ENCODE results near the gene SAMD4A. TPM values are rescaled to one million over a fixed set of nuclear protein-coding genes. Genes with fewer than 3 reads are reported as not detected.

The SAMD4A gene, protein sequence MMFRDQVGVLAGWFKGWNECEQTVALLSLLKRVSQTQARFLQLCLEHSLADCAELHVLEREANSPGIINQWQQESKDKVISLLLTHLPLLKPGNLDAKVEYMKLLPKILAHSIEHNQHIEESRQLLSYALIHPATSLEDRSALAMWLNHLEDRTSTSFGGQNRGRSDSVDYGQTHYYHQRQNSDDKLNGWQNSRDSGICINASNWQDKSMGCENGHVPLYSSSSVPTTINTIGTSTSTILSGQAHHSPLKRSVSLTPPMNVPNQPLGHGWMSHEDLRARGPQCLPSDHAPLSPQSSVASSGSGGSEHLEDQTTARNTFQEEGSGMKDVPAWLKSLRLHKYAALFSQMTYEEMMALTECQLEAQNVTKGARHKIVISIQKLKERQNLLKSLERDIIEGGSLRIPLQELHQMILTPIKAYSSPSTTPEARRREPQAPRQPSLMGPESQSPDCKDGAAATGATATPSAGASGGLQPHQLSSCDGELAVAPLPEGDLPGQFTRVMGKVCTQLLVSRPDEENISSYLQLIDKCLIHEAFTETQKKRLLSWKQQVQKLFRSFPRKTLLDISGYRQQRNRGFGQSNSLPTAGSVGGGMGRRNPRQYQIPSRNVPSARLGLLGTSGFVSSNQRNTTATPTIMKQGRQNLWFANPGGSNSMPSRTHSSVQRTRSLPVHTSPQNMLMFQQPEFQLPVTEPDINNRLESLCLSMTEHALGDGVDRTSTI
- 10.5 TPM for polyA plus RNA-seq (2013, experiment 1 of 4)
- 6.6 TPM for polyA plus RNA-seq (2013, experiment 2 of 4)
- 5.3 TPM for polyA plus RNA-seq (2013, experiment 3 of 4)
- 5.3 TPM for polyA plus RNA-seq (2013, experiment 4 of 4)

DNA sequence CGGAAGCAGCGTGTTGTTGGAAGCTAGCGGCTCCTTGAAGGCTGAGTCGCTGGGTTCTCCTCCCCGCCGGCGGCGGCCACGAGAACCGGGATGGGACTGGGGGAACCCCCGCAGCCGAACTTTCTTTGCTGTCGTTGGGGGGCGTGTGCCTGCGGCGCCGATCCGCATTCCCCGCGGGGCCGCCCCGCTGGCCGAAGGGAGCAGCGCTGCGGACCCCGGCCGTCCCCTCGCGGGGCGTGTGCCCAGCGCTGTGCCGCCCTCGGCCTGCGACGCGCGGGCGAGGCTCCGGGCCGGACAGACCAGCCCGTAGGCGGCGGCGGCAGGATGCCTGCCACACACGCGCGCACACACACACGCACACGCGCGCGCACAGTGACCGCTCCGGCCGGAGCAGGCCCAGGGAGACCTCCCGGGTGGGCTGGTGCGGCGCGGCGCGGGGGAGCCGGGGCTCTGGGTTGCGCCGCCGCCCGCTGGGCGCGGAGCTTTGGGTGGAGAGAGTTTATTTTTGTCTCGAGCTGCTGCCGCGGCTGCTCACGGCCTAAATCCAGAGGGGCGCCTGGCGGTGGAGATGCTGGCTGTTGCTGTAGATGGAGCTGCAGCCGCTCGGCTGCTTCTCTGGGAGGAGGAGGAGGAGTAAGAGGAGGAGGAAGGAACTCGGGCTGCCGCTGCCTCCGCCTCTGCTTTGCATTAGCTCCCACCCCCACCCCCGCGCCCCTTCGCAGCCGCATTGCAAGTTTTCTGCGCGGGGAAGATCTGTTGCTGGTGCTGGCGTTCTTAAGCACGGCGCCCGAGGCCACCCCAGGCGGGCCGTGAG lies at the start of gene SAMD4A:
SAMD4A (plus strand) TSS at position 719 of the 814 bp plus-strand sequence. CDS start 789 bp downstream, outside the sequence.
- 0% methylated on average over 91 of the region's 91 CpGs for WGBS, 2 experiments
- Histone ChIP-seq H3K27ac (ENCODE audit: insufficient read depth, low read depth, low read length, poor library complexity, severe bottlenecking) (no peak within 1 kb of the TSS), H3K4me3 (ENCODE audit: insufficient read depth, low read depth, low read length) (peak within 1 kb of the TSS; percentile 66), H3K27me3 (ENCODE audit: control insufficient read depth, insufficient read depth, low read length, poor library complexity, severe bottlenecking) (peaks cover 67% of the 10 kb centered on the region), H3K9me3 (ENCODE audit: control insufficient read depth, low read length) (no peaks in the 10 kb centered on the region), H3K4me1 (ENCODE audit: control insufficient read depth, insufficient read depth, low read length) (peaks cover 11% of the 10 kb centered on the region), H3K36me3 (ENCODE audit: control insufficient read depth, insufficient read depth, low read length) (no peaks in the 10 kb centered on the region)

DNA sequence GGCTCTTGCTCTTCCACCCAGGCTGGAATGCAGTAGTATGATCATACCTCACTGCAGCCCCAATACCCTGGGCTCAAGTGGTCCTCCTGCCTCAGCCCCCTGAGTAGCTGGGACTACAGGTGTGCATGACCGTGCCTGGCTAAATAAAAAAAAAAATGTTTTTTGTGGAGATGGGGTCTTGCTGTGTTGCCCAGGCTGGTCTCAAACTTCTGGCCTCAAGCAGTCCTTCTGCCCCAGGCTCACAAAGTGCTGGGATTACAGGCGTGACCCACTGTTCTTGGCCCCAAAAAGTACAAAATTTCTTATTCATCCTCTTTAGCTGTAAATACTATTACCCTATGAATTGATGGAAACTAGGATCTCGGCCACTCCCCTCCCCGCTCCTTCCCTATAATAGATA lies 42.5 kb upstream of the SAMD4A start:
- Histone ChIP-seq H3K27me3 (ENCODE audit: control insufficient read depth, insufficient read depth, low read length, poor library complexity, severe bottlenecking) (no peaks in the 10 kb centered on the region), H3K36me3 (ENCODE audit: control insufficient read depth, insufficient read depth, low read length) (peaks cover 5% of the 10 kb centered on the region), H3K4me1 (ENCODE audit: control insufficient read depth, insufficient read depth, low read length) (no peaks in the 10 kb centered on the region), H3K4me3 (ENCODE audit: insufficient read depth, low read depth, low read length) (no peak overlapping the region), H3K9me3 (ENCODE audit: control insufficient read depth, low read length) (no peaks in the 10 kb centered on the region), H3K27ac (ENCODE audit: insufficient read depth, low read depth, low read length, poor library complexity, severe bottlenecking) (no peak overlapping the region)
- WGBS, 2 experiments = 94 to 97% methylated on average over 2 to 3 of the region's 4 CpGs

DNA sequence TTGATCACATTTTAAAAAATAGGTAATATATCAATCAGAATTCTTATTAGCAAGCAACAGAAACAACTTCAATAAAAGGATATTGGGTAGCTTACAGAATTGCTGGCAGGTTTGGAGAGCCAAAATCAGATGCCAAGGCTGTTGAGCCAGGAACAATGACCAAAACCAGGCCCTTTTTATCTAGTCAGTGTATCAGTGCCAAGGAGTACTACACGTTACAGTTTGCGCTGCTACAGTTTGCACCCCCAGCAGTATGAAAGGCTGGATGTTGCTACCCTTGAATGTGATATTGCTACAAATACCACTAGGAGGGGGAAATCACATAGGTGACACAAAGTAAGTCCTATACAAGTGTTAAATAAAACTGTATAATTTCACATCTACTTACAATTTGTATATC lies 38.0 kb upstream of the SAMD4A start:
- no peak overlapping the region for H3K27ac ChIP-seq (ENCODE audit: insufficient read depth, low read depth, low read length, poor library complexity, severe bottlenecking)
- no peak overlapping the region for H3K4me3 ChIP-seq (ENCODE audit: insufficient read depth, low read depth, low read length)
- H3K27me3 ChIP-seq (ENCODE audit: control insufficient read depth, insufficient read depth, low read length, poor library complexity, severe bottlenecking) = no peaks in the 10 kb centered on the region
- H3K36me3 ChIP-seq (ENCODE audit: control insufficient read depth, insufficient read depth, low read length) = peaks cover 5% of the 10 kb centered on the region
- H3K9me3 ChIP-seq (ENCODE audit: control insufficient read depth, low read length) = no peaks in the 10 kb centered on the region
- peaks cover 10% of the 10 kb centered on the region for H3K4me1 ChIP-seq (ENCODE audit: control insufficient read depth, insufficient read depth, low read length)
- WGBS, 2 experiments = 100% methylated on average over 2 of the region's 2 CpGs

DNA sequence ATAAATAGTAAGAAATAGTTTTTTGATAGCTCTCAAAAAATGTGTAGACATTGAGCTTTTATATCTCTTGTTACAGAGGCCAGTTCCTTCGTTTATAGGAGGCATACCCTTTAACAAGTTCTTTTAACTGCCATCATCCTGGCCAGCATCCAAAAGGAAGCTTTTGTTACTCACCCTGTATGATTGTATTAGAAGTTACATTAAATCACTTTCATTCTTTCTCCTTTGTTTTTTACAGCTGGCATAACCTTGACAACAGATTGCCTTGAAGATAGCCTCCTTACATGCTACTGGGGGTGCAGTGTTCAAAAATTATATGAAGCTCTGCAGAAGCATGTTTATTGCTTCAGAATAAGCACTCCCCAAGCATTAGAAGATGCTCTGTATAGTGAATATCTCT lies 37.1 kb upstream of the SAMD4A start:
- Histone ChIP-seq H3K27ac (ENCODE audit: insufficient read depth, low read depth, low read length, poor library complexity, severe bottlenecking) (no peak overlapping the region), H3K36me3 (ENCODE audit: control insufficient read depth, insufficient read depth, low read length) (peaks cover 4% of the 10 kb centered on the region), H3K4me3 (ENCODE audit: insufficient read depth, low read depth, low read length) (no peak overlapping the region), H3K4me1 (ENCODE audit: control insufficient read depth, insufficient read depth, low read length) (peaks cover 10% of the 10 kb centered on the region), H3K9me3 (ENCODE audit: control insufficient read depth, low read length) (no peaks in the 10 kb centered on the region), H3K27me3 (ENCODE audit: control insufficient read depth, insufficient read depth, low read length, poor library complexity, severe bottlenecking) (no peaks in the 10 kb centered on the region)
- WGBS, 2 experiments = 90 to 100% methylated on average over 1 of the region's 1 CpG

DNA sequence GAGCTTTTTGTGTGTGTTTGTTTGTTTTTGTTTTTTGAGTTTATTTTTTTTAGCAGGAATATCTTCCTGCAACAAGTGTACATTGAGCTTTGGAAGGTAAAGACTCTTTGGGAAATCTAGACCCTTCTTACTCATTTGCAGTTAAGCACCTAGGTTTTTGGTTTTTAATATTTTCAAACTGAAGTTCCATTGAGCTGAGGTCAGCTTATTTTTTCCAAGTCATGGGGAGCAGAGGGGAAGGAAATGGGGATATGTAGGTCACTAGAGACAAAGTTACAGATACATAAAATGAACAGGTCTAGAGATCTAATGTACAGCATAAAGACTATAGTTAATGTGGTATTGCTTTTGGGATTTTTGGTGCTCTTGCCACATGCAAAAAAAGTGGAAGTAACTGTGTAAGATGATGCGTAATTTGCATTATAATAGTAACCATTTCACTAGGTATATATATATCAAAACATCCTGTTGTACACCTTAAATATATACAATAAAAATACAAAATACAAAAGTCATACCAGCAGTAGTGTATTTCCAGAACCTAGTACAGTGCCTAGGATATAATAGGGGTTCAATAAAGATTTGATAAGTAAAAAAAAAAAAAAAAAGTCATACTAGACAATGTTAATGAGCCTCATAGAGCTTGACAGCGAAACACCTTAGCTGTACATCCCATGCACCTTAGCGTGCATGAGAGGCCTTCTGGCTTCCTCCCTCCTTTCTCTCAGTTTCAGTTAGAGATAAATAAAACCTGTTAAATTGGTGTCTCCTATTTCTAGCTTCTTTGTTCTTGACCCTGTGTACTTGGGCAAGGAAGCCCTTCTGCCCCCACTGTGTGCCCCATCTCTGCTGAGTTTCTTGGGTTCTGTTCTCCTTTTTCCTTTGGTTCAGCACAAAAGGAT lies 34.6 kb upstream of the SAMD4A start:
- H3K4me3 ChIP-seq (ENCODE audit: insufficient read depth, low read depth, low read length) = no peak overlapping the region
- H3K9me3 ChIP-seq (ENCODE audit: control insufficient read depth, low read length) = no peaks in the 10 kb centered on the region
- no peaks in the 10 kb centered on the region for H3K36me3 ChIP-seq (ENCODE audit: control insufficient read depth, insufficient read depth, low read length)
- peak overlapping the region; percentile 53 for H3K27ac ChIP-seq (ENCODE audit: insufficient read depth, low read depth, low read length, poor library complexity, severe bottlenecking)
- WGBS, 2 experiments = 95% methylated on average over 2 of the region's 3 CpGs
- H3K4me1 ChIP-seq (ENCODE audit: control insufficient read depth, insufficient read depth, low read length) = peaks cover 10% of the 10 kb centered on the region
- no peaks in the 10 kb centered on the region for H3K27me3 ChIP-seq (ENCODE audit: control insufficient read depth, insufficient read depth, low read length, poor library complexity, severe bottlenecking)

DNA sequence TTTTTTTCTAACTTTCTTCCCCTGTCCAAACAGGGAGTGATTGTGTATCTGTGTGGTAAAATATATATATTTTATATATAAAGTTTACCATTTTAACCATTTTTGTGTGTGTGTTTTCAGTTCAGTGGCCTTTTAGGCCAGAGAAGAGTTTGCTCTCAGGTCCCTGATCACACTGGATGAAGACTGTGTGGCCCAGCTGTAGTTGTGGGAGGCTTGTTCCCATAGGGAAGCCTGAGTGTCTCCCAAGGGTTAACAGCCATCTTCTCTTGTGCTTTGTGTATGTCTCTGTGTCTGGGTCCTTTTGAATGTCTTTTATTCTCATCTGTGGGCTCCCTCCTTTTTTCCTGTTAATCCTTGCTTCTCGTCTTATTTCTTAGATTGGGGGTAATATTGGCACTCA lies 33.8 kb upstream of the SAMD4A start:
- H3K27ac ChIP-seq (ENCODE audit: insufficient read depth, low read depth, low read length, poor library complexity, severe bottlenecking) = peak overlapping the region; percentile 53
- 0% methylated on average over 1 of the region's 1 CpG; no CpG with 5 or more reads in 1 of the 2 experiments for WGBS, 2 experiments
- H3K36me3 ChIP-seq (ENCODE audit: control insufficient read depth, insufficient read depth, low read length) = peaks cover 1% of the 10 kb centered on the region
- no peaks in the 10 kb centered on the region for H3K27me3 ChIP-seq (ENCODE audit: control insufficient read depth, insufficient read depth, low read length, poor library complexity, severe bottlenecking)
- H3K4me3 ChIP-seq (ENCODE audit: insufficient read depth, low read depth, low read length) = no peak overlapping the region
- H3K9me3 ChIP-seq (ENCODE audit: control insufficient read depth, low read length) = no peaks in the 10 kb centered on the region
- peaks cover 10% of the 10 kb centered on the region for H3K4me1 ChIP-seq (ENCODE audit: control insufficient read depth, insufficient read depth, low read length)

DNA sequence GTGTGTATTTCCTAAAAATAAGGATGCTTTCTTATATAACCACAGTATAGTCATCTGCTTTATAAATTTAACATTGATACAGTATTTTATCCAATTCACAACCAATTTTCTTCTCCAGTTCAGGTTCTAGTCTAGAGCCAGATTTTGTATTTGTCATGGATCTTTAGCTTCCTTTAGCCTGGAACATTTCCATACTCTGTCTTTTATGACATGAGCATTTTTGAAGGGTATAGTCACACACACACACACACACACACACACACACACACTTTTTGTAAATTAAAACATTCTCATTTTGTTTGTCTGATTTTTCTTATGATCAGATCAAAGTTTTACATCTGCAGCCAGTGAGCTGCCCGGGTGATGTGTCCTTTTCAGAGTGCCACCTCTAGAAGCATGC lies 31.8 kb upstream of the SAMD4A start:
- Histone ChIP-seq H3K9me3 (ENCODE audit: control insufficient read depth, low read length) (no peaks in the 10 kb centered on the region), H3K27me3 (ENCODE audit: control insufficient read depth, insufficient read depth, low read length, poor library complexity, severe bottlenecking) (no peaks in the 10 kb centered on the region), H3K36me3 (ENCODE audit: control insufficient read depth, insufficient read depth, low read length) (peaks cover 5% of the 10 kb centered on the region), H3K4me1 (ENCODE audit: control insufficient read depth, insufficient read depth, low read length) (peaks cover 10% of the 10 kb centered on the region), H3K27ac (ENCODE audit: insufficient read depth, low read depth, low read length, poor library complexity, severe bottlenecking) (no peak overlapping the region), H3K4me3 (ENCODE audit: insufficient read depth, low read depth, low read length) (no peak overlapping the region)
- 87 to 90% methylated on average over 1 of the region's 1 CpG for WGBS, 2 experiments

DNA sequence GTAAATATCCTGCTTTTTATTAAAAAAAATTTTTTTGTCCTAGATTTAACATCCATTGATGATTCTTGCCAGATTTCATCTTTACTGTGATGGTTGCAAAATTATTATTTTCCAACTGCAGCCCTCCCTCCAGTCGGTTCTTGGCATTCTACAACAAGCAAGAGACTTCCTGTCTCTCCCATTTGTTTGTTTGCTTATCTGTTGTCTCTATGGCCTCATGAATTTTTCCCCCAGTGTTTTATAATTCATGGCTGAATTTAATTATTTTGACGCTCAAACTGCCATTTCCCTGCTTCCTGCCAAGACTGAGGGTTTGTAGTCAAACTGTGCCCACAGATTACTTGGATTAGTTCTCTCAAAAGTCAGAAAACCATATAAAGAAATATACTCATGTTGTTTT lies 31.3 kb upstream of the SAMD4A start:
- Histone ChIP-seq H3K36me3 (ENCODE audit: control insufficient read depth, insufficient read depth, low read length) (peaks cover 5% of the 10 kb centered on the region), H3K4me3 (ENCODE audit: insufficient read depth, low read depth, low read length) (no peak overlapping the region), H3K27me3 (ENCODE audit: control insufficient read depth, insufficient read depth, low read length, poor library complexity, severe bottlenecking) (no peaks in the 10 kb centered on the region), H3K9me3 (ENCODE audit: control insufficient read depth, low read length) (no peaks in the 10 kb centered on the region), H3K4me1 (ENCODE audit: control insufficient read depth, insufficient read depth, low read length) (peaks cover 10% of the 10 kb centered on the region), H3K27ac (ENCODE audit: insufficient read depth, low read depth, low read length, poor library complexity, severe bottlenecking) (no peak overlapping the region)
- WGBS, 2 experiments = 75 to 84% methylated on average over 2 of the region's 2 CpGs

DNA sequence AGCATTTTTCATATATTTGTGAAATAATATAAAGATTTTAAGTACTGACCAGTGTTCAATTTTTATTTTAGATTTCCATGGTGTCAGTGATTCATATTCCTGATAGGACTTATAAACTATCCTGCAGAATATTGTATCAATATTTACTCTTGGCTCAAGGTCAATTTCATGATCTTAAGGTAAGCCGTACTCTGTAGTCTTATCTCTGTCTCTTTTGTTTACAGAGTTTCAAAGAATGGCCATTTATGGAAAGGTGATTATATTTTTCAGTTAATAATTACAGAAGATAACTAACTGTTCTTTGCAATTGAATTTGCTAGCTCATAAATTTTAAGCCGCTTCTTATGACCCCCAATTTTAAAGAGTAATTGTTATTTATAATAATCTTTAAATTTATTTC lies 29.3 kb upstream of the SAMD4A start:
- WGBS, 2 experiments = 100% methylated on average over 1 of the region's 2 CpGs; no CpG with 5 or more reads in 1 of the 2 experiments
- H3K27ac ChIP-seq (ENCODE audit: insufficient read depth, low read depth, low read length, poor library complexity, severe bottlenecking) = no peak overlapping the region
- no peak overlapping the region for H3K4me3 ChIP-seq (ENCODE audit: insufficient read depth, low read depth, low read length)
- H3K27me3 ChIP-seq (ENCODE audit: control insufficient read depth, insufficient read depth, low read length, poor library complexity, severe bottlenecking) = no peaks in the 10 kb centered on the region
- H3K4me1 ChIP-seq (ENCODE audit: control insufficient read depth, insufficient read depth, low read length) = peaks cover 3% of the 10 kb centered on the region
- H3K9me3 ChIP-seq (ENCODE audit: control insufficient read depth, low read length) = no peaks in the 10 kb centered on the region
- peaks cover 5% of the 10 kb centered on the region for H3K36me3 ChIP-seq (ENCODE audit: control insufficient read depth, insufficient read depth, low read length)
